Neural progenitor cell (in vitro differentiated cells): ENCODE results near the gene CNTN5.

ENCODE experiments used
- CTCF ChIP-seq: fragments of 200-600 bp; sonication (generic); IDR thresholded peaks from 2 replicates; pipeline ENCODE4 v1.5.1; 2017; ENCODE audit warnings: antibody characterized with exemption, mild to moderate bottlenecking
- EZH2 ChIP-seq: fragments of 200-600 bp; sonication (generic); IDR thresholded peaks from 2 replicates; pipeline ENCODE4 v1.6.1; 2017; ENCODE audit warnings: antibody characterized with exemption, mild to moderate bottlenecking, moderate library complexity

GRCh38 chr11:99589771-99590170, 569.0 kb downstream of the CNTN5 start:
- TF ChIP-seq CTCF (no peak), EZH2 (no peak)
